HG02884 (cell line): Measurements from ENCODE around the gene LYPLAL1.

ENCODE experiments used
- ATAC-seq: cut with Tn5 transposase; IDR thresholded peaks from one replicate; pipeline ENCODE4 v1.9.1; 2021; ENCODE audit warnings: mild to moderate bottlenecking, moderate library complexity; ENCODE audit not compliant: unreplicated experiment

The LYPLAL1 gene

DNA sequence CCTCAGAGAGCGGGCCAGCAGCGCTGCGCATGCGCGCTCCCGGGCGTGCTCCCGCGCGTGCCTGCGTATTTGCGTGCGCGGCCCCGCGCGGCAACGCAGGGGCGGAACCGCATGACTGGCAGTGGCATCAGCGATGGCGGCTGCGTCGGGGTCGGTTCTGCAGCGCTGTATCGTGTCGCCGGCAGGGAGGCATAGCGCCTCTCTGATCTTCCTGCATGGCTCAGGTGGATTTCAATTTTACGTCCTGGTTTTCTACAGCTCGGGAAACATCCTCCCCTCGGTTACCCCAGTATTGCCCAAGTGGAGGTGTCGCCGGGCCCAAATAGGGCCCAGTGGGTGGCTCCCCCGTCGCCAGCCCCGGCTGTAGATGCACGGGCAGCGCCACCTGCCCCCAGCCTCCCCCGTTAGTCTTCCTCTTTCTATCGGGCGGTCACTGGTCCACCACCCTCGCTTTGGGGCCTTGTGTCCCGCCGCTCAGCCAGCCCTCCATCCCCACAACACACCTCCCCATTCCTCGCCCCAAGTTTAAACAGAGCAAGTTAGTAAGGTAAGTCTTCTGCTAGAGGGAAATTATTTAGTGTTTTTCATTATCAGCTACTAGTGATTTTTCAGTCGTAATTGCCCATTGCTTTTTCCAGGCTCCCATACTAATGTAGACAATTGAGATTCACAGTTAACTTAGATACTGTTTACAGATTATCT, at the start of gene LYPLAL1:
Gene LYPLAL1, plus strand, starts transcription at position 121 of the 702 bp plus-strand sequence. Its CDS starts 13 bp downstream, at position 134.
- peak; percentile 59 for ATAC-seq

GRCh38 chr1:219124163-219124562, 49.5 kb upstream of the LYPLAL1 start:
- no peak for ATAC-seq

GRCh38 chr1:219125342-219125741, 48.3 kb upstream of the LYPLAL1 start:
- ATAC-seq: no peak

GRCh38 chr1:219126377-219126776, 47.3 kb upstream of the LYPLAL1 start:
- ATAC-seq: no peak

DNA sequence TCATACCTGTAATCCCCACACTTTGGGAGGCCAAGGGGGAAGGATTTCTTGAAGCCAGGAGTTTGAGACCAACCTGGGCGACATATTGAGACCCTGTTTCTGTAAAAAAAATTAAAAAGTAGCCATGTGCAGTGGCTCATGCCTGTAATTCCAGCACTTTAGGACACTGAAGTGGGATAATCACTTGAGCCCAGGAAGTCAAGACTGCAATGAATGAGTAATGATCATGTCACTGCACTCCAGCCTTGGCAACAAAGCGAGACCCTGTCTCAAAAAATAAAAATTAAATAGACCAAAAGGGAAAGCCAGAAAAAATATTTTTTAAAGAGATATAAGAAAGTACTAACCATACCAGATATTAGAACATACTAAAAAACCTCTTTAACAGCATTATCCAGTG, 44.7 kb upstream of the LYPLAL1 start:
- no peak for ATAC-seq

GRCh38 chr1:219130366-219130935, 43.2 kb upstream of the LYPLAL1 start:
- no peak for ATAC-seq

GRCh38 chr1:219132939-219133338, 40.7 kb upstream of the LYPLAL1 start:
- no peak for ATAC-seq

- no peak for ATAC-seq
These were observed 34.9 kb upstream of the LYPLAL1 start for GRCh38 chr1:219138747-219139146.

DNA sequence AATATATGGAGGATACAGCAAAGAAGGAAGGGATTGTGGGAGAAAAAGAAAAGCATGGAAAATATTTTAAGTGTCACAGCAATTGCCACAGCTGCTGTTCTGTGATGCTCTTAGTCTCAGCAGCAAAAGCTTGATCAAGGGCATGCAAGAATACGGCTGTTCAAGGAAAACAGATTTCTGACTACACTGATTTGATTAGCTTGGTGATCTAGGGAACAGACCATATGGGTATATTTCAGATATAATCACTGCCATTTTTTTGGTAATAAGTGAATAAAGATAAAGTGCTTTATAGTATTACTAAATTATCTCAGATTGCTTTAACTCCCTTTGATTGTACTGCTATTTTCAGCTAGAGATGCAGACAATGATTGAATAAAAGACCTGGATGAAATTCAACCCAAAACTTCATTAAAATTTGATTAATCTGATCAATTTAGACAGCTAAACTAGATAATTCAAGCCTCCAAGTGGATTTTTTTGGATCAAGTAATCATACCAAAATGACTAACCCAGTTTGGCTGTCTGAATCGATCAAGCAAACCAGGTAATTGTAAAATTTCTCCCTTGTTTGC, 33.3 kb upstream of the LYPLAL1 start:
- ATAC-seq: no peak

GRCh38 chr1:219143735-219144134, 29.9 kb upstream of the LYPLAL1 start:
- no peak for ATAC-seq

GRCh38 chr1:219144658-219145315, 28.9 kb upstream of the LYPLAL1 start:
- no peak for ATAC-seq

- no peak for ATAC-seq
These were observed 26.1 kb upstream of the LYPLAL1 start for GRCh38 chr1:219147571-219148019.

- ATAC-seq: no peak
These were observed 24.6 kb upstream of the LYPLAL1 start for GRCh38 chr1:219149009-219149577.

- no peak for ATAC-seq
These were observed 23.7 kb upstream of the LYPLAL1 start for GRCh38 chr1:219149953-219150352.

DNA sequence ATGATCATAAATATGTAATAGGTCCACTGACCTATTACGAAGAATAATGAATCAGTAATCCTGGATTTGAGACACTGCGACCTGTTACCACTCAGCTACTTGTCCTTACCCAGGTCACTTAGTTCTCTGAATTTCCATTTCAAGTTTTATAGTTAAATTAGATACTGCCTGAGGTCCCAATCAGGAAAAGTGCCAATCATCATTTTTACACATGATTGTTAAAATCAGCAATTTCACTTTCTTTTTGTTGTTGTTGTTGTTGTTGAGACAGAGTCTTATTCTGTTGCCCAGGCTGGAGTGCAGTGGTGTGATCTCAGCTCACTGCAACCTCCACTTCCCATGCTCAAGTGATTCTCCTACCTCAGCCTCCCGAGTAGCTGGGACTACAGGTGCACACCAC, 22.8 kb upstream of the LYPLAL1 start:
- no peak for ATAC-seq

DNA sequence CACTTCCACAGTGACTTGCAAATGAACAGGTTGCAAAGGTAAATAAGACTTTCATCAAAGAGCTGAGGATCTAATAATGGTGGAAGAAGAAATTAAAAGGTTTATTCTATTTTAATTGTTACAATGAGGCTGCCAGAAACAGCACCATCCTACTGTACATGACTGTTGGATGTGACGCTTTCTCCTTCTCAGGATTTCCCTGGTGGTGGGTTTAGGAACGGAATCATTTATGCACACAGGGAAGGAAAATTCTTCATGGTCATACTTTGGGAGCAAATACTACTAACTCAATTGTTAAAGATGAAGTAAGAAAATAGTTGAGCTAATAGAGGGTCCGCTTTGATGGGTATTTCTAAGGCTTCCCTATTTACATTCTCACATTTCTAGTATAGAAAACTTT, 22.2 kb upstream of the LYPLAL1 start:
- ATAC-seq: no peak

- ATAC-seq: no peak
These were observed 20.9 kb upstream of the LYPLAL1 start for GRCh38 chr1:219152751-219153150.

DNA sequence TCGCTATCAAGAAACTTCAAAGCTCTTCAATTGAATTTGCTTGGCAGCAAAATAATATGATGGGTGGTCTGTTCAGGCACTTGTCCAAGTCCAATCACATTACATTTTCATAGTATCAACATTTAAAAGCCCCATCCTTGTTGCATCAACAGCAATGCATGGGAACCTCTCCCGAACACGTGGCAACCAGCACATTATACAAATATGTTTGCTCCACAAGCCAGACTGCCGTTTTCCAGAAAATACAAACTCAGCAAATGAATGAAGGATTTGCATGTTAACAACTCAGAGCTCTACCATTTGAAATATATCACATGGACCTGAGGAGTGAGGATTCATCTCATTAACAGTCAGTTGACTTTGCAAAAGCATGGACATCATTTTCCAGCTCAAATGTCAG, 20.0 kb upstream of the LYPLAL1 start:
- ATAC-seq: no peak

- no peak for ATAC-seq
These were observed 18.5 kb upstream of the LYPLAL1 start for GRCh38 chr1:219155135-219155534.

DNA sequence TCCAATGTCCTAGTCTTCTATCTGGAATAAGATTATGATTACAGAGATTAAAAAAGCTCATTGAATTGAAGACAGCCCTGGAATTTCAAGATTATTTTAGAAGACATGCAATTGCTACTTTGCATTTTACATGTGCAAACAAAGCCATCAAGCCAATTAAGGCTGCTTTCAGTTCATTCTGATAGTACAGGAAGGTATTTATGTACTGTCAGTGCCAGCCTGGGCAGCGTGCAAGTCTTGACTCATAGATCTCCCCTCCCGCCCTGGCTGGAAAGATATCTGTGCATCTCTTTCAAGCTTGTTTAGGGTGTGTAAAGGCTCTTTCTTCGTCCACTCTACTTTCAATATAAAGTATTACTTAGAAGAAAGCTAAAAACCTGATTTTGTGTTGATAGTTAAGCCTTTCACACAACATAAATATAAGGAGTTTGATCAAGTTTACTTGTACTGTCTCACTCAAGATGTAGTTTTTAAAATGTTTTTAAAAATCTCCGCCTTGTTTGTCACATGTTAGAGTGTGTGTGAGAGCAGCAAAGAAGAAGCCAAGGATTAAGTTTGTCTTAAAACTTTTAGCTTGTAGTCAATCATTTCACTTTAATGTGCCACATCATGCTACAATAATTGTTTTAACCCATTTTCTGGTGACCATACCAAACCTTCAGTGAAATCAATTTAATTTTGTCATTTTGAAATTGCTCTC, 13.6 kb upstream of the LYPLAL1 start:
- peak; percentile 74 for ATAC-seq

- ATAC-seq: no peak
These were observed 12.7 kb upstream of the LYPLAL1 start for GRCh38 chr1:219160967-219161366.
